G401.6 (cell line): ENCODE data around the gene BCAS3.
"Not testable (repeated sequence)": the region's sequence is repeated elsewhere in the genome, so short reads cannot be mapped to it uniquely, and the experiment has no call there.

Experiments
- FAIRE-seq: peaks from 2 replicates; lab custom pipeline; 2012; peaks lifted over from hg19 to GRCh38; lab: Jason Lieb, UNC

BCAS3 gene

DNA sequence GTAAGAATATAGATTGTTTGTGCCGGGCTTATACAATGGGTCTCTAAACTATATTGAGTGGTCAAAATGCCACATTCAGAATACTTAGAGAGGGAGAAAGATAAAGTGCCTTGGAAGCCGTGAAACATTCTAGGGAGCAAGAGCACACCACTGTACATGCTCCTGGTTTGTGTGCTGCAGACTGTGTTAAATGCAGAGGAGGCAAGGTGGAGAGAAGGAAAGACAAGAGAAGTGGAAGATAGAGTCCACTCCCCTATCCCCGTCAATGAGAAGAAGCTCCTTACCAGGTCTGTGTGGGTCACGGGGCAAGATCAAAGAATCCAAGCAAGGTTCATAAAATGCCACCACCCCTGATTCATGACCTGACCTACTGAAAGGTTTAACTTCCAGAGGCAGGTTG lies 454.9 kb downstream of the BCAS3 start:
- no peak for FAIRE-seq

DNA sequence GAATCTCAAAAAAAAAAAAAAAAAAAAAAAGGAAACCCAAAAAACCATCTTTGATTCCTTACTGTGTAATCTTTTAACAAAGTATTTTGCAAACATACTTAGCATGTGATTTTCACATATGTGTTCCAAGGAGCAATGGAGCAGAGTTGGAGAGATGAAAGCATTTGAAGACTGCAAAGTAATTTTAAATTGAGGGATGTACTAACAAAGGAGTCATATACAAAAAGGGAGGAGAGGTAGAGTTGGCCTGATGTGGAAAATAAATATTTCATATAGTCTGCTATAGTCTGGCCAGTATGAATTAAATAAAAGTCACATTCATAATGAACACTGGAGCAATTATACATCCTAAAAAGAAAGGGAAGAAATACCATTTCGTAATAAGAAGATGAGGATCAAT lies 456.2 kb downstream of the BCAS3 start:
- FAIRE-seq: no peak

DNA sequence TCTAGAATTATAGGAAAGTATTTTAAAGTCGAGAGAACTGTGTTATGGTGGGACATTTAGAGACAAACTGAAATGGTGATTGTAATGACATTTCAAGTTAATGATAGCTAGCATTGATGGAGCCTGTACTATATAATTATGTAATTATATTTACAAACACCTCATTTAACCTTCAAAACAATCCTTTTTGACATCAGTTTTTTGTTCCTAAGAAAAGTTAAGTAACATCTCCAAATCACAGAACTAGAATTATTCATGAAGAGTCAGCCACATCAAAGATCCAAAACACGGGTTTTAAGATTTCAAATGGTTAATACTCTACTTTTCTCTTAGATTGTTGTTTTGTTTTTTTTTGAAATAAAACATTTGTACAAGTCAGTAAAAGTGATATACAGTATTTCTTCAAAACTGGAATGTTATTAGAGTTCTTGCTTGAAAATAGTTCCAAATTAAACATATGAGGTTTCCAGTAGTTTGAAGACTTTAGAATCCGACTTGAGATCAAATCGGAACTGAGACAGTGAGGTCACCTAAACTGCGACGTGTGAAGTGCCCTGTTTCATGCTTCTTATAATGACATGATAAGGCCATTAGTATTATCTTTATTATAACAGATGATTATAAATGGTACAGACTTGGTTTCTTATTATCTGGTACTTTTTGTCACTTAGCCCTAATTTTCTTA lies 457.0 kb downstream of the BCAS3 start:
- FAIRE-seq: no peak

DNA sequence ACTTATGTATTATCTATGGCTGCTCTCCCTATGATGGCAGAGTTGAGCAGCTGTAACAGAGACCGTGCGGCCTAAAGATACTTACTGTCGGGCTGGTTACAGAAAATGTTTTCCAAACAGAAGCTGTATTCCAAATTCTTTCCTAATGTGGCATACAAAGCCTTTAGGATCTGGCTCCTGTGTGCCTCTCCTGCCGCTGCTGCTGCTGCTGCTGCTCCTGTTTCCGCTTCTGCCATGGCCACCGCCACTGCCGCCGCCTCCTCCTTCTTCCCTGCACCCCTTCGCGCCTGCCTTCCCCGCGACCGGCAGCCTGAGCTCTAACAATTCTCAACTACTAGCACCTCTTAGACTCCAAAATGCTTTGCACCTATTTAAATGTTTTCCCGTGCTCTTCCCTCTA lies 458.1 kb downstream of the BCAS3 start:
- FAIRE-seq: no peak

DNA sequence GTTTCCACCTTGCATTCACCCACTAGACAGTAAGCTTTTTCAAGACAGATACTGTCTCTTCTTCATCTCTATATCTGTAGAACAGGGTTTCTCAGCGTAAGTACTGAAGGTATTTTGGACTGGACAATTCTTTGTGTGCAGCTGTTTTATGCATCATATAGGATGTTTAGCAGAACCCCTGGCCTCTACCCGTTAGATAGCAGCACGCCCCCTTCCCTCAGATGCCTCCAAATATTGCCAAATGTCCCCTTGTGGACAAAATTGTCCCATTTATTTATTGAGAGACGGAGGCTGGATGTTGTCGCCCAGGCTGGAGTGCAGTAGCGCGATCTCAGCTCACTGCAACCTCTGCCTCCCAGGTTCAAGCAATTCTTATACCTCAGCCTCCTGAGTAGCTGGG lies 458.6 kb downstream of the BCAS3 start:
- no peak for FAIRE-seq

DNA sequence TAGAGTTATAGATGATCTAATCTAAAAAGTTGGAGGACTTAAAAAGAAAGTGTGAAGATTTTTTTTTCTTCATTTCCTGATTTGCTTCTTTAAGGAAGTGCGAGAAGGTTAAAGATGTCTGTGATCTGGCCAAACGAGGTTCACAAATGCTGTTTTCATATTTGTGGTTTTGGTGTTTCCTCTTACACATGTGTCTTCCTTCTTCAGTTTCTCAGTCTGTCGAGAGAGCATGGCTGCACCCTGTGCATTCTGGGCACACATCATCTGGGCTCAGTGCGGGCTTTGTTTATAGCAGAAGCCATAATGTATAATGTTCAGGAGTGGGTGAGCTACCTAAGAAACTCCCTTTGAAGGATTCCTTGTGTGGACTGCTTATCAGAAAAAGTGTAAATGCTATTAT lies 461.6 kb downstream of the BCAS3 start:
- FAIRE-seq: no peak

DNA sequence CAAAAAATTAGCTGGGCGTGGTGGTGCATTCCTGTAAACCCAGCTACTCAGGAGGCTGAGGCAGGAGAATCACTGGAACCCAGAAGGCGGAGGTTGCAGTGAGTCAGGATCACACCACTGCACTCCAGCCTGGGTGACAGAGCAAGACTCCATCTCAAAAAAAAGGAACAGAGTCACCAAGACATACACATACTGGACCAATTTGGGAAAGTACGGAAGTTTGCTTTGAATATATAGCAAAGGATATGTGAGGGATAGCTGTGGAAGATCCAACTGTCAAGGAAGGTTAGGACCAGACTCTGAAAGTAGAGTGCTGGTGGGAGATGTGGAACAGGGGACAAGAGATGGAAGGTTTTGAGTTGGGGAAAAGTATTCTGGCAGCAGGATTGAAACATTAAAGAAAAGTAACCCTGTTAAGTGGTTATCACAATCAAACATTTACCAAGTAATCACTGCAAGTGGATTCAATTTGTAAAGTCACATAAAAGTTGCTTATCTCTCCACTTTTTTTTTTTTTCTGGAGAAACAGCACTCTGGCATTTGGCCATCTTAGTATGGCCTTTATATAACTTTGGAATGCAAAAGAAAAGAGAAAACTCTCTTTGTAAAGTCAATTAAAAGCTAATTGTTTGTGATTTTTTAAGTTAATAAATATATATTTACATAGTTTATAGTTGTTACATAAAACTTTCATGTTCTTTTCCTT lies 462.6 kb downstream of the BCAS3 start:
- FAIRE-seq: no peak

DNA sequence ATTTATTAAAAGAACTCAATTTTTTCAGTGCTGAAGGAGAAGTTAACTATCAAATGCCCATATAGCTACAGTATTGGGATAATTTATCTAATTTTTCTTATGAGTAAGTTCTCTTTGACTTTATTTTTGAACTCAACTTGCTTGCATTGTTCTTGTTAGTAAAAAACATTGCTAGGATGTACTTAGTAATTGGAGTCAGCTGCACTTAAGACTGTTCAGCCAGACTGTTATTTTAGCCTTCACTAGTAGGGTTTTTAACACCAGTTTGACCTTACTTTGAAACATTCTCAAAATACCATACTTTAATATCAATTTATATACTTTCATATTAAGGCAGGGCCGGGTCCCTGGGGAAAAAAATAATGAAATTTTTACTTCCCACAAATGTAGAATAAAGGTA lies 465.4 kb downstream of the BCAS3 start:
- FAIRE-seq: no peak

DNA sequence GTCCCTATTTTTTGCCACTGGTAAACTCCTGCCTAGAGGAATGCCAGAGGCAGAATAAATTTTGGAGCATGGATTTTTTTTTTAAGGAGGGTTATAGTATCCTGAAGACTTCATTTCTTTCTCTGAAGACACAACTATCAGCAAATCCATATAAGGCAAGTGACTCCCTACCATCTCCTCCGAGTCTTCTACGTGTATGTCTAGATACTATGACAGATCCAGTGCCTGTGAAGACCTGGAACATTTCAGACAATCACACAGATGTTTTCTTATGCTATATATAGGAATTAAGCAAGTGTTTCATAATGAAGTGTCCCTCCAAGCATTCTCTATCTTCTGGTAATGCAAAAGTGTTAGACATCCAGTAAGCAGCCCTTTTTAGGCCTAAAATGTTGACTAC lies 466.5 kb downstream of the BCAS3 start:
- FAIRE-seq: no peak

DNA sequence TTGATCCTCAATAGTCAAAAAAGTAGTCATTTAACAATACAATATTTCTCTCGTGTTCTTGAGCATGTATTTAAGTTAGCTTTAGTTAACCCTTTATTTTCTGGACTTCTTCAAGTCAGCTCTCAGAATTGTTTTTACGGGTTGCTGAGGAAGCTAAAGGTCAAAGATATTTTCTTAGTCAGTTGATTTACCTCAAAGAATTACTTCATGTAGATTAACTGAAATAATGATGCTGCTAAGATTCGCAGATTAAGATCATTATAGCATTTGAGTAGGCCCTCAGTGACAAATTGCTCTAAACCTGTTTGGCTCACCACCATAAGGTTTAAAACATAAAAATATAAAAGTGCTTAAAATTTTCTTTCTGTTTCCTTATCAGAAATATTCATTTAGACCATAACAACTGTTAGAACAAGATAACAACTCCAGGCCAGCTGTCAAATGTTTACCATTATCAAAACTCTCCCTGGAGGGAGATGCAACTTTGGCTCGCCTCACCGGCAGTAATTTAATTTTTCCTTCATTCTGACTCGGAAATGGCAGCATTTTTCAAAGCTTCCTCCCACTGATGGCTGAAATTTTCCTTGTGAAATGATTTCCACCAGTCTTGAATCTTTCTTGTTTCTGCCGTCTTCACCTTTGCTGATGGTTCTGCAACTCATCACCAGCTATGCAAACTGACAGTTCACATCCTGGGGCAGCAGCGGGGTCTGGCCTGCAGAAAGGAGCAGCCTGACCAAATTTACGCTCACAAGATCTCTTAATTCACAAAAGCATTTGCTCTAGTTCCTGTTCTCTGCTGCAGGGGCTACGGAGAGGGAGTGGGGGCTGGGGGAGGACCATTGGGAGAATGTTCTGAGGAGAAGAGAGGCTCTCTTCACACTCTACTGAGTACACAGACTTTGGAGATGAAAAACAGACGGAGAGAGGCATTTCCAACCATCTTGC lies 467.2 kb downstream of the BCAS3 start:
- FAIRE-seq: no peak

DNA sequence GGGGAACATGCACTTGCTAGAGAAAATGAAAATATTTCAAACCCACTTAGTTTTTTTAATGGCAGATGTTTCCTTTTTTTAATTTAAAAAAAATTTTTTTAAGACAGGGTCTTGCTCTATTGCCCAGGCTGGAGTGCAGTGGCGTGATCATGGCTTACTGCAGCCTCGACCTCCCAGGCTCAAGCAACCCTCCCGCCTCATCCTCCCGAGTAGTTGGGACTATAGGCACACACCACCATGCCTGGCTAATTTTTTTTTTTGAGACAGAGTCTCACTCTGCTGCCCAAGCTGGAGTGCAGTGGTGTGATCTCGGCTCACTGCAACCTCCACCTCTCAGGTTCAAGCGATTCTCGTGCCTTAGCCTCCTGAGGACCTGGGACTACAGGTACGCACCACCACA lies 469.2 kb downstream of the BCAS3 start:
- not testable (repeated sequence) for FAIRE-seq

DNA sequence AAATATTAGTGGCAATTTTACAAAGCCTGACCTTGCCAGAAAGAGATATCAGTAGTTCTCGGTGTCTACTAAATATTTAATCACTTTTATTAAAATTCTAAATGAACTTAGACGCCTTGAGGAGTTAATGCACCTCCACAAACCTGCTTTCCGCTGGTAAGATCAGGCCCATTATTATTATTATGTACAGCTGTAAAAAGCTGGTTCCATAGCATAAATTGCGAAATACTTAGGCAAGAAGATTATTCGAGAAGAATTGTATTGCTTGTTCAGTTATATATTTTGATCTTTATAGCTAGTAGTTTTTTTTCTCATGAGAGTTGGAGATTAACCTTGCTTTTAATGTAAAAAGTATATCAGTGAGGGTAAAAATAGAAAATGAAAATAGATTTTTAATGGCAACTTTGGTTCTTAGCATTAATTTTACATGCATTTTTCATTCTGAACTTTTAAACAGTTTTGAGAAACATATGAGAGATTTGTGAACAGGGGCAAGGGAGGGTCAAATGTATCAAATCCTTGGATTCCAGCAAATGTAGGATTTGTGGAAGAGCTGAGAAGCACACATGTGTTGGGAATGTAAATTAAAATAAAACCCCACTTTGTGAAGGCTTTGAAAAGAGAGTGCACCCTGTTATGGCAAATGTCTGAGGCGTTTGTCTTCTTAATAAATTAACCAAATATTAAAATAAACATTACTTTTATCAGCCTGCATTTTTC lies 471.6 kb downstream of the BCAS3 start:
- no peak for FAIRE-seq

DNA sequence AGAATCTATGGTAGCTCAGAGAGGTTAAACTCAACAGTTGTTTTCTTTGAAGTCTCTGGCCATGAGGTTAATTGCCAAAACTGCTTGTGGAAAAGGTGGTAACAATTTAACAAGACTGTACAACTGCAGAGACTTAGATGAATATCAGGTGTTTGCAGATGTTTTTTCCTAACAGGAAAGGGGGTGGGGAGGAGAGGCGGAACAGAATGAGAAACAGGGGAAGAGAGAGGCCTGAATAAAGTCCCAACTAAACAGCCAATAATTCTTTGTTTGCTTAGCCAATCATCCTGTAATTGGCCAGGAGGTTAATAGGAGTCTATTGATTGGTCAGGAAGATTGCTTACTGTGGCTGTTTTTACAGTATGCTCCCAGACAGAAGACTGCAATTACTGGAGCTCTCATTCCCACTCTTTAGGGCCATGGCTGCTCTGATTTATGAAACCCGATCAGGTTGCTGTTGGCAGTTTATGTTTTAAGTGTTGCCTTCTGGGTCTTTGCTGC lies 472.3 kb downstream of the BCAS3 start:
- FAIRE-seq: no peak

DNA sequence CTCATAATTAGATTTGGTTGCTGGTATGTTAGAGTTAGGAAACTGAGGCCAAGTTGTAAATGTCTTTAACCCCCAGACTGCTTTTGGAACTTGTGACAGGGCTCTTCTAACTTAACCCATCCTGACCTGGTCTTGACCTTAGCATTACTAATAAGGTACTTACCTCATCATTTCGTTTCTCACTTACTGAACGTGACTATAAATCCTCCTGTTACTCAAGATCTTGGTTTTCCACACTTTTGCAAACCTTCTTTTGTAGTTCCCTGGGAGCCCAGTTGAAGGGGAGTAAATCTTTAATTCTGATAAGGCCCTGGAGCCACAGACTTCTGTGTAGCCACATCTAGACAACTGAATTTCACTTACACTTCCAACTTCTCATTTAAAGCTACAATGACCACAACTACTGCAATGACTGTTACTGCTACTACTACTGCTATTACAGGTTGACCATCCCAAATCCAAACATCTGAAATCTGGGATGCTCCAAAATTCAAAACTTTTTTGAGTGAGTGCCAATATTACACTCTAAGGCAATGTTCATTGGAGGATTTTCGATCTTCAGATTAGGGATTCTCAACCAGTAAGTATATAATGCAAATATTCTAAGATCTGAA lies 473.1 kb downstream of the BCAS3 start:
- FAIRE-seq: no peak

DNA sequence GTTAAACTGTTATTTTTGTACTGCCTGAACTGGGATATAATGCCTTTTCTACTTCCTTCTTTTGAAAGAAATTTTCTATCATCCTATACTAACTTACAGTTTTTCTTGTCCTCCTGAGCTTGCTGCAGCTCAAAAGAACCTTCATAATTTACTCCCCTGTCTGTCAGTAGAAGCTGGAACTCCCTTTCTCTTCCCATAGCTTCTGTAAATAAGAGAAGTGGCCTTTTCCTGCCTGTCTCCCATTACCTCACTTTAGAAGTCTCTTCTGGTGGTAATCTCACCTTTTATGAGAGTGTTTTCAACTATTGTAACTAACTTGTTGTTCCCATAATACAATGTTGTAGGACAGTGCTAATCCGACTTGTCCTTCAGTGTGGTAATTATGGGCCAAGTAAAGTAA lies 475.2 kb downstream of the BCAS3 start:
- no peak for FAIRE-seq

DNA sequence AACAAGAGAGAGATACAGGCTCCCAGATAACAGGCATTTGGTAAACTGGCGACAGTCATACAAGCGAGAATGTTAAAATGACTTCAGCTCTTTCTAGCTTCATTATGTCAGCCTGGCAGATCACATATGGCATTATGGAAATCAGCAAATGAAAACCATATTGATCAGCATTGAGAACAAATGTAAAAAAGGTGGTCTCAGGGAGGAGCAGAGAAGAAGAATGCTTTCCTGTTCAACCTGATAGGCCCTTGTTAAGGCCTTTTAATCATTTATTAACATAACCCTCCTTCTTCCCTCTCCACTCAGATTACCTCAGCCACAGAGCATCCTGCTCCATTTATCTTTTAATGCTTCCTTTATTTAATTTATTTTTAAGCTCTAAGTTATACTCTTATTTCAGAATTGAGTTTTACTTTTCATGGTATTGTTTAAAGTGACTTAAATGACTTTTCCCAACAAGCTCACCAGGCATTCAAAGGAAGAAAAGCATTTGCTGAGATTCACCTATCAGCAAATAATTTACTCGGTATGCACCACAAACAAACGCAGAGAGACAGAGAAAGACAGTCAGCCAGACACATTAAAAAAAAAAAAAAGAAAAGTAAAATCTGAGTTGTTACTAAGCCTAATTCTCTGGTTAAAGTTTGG lies 478.1 kb downstream of the BCAS3 start:
- FAIRE-seq: no peak

DNA sequence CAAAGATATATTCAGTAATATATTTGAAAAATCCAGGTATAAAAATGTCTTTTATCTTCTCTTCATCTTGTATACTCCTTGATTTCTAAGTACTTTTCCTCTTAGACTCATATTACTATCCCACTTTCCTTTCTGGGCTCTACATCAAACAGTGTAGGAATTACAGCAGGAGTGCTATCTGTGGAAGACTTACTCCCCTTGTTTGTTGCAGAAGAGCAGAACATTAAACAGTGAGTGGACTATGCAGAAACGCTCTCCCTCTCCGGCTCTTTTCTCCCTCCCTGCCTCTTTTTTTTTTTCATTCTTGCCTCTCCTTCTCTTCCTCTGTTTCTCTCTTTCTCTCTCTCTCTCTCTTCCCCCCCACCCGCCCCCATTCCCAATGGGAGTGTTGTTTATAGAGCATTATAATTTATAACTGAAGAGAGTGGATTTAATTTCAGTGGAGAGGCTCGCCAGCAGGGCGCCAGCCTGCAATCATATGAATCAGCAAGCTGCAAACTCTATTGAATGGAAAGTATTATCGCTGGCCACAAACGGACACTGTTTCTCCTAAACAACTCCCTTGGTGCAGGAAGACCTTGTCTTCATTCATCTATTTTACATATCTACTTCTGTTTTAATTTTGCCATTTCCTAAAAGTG lies 479.7 kb downstream of the BCAS3 start:
- no peak for FAIRE-seq

DNA sequence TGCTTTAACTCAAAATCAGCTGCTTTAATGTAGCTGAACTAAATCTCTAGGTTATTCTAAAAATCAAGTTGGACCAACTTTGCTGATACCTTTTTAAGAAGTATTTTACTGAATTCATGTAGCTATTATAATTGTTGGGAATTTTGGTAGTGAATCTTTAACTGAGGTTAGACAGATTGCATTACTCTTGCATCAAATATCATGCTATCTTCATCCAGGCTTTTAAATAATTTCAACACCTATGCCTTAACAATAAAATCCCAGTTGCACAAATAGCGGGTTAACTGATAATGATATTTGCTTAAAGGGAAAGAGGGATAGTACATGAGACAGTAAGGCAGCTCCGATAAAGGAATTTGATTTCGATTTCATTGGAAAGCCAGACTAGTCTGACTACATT lies 480.7 kb downstream of the BCAS3 start:
- no peak for FAIRE-seq

DNA sequence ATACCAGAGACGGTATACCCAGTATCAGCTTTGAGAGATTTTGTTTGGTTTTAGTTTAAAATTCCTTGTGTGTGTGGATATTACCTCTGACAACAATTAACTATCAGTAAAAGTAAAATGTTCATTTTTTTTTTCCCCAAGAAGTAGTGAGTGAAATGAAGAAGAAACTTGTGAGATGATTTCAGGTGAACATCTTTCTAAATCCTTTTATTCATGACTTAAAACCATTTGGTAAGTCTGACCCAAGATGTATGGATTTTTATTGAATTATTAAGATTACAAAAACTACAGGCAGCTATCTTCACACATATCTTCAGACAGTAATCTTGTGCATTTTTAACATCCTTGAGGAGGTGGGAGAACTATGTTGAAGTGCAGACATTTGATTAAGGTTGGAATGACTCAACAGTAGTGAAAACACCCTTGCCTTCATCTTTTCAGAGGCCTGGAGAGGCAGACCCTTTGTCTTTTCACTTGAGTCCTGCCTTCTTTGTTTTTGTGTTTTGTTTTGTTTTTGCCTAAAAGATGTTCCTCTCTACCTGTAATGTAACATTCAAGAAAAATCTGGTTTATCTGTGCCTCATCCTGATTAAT lies 481.7 kb downstream of the BCAS3 start:
- FAIRE-seq: no peak

DNA sequence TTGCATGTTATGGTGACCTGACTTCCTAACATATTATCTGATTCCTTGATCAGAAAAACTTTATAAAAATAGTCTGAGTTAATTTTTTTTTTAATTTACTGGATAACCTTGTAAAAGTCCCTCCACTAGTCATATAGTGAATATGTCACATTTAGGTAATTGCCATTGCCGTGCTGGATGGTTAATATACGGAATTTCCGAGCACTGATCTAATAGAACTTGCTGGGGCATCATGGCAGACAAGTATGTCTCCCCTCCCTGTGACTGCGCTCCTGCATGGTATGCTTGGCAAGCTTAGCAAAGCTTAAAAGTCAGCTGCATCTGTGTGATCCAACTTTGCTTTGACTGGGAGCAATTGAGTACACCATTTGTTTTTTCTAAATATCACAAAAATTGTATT lies 482.6 kb downstream of the BCAS3 start:
- FAIRE-seq: no peak
